ENCODE measurements around the gene GRK1. TPM values are rescaled to one million over a fixed set of nuclear protein-coding genes. Genes with fewer than 3 reads are reported as not detected.
A peak's percentile ranks its signal among the peaks of the same experiment; 100 is the strongest.

Gene GRK1
- total RNA-seq, 5 donors from 2014 or later (not counting 1 experiment from before 2014, with no cell fraction given), result not detected

DNA sequence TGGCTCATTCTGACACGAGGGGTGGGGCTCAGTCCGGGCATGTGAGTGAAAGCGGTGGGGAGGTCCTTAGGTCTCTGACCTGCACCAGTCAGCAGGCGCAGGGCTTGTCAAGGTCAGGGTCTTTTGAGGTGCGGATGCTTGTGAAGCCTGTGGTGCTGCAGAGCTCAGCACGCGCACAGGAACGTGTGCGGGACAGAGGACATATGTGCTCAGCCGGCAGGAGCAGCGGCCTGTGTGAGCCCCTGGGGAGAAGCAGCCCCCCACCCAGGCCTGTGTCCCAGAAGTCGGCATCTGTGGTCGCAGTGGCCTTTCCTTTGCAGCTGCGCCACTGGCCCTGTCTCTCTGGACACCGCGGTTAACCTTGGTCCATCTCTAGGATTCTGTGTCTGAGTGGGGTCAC lies 39.9 kb upstream of the GRK1 start:
- Mint-ChIP-seq H3K4me1 (peaks cover 1 to 12% (median 3%) of the 10 kb centered on the region in 3 donors), H3K36me3 (peaks cover 45% of the 10 kb centered on the region), H3K9me3 (no peaks in the 10 kb centered on the region), H3K27ac (no peak overlapping the region), H3K27me3 (no peaks in the 10 kb centered on the region), H3K4me3 (no peak overlapping the region)
- no peak for DNase-seq
- 96% methylated on average over 15 of the region's 16 CpGs for WGBS (ENCODE audit: insufficient coverage)
- Histone ChIP-seq H3K4me1 (ENCODE audit: control insufficient read depth in 1 of 2, extremely low read depth in 1 of 2, insufficient read depth in 2 of 2, low read length in 2 of 2) (peaks cover 0 to 5% of the 10 kb centered on the region in 2 experiments), H3K4me3 (ENCODE audit: control insufficient read depth in 1 of 2, extremely low read depth in 1 of 2, low read length in 1 of 2) (no peak overlapping the region), H3K9me3 (no peaks in the 10 kb centered on the region), H3K27ac (ENCODE audit: low read length) (no peak overlapping the region), H3K36me3 (ENCODE audit: control insufficient read depth in 2 of 2, extremely low read depth in 1 of 2, insufficient read depth in 1 of 2, low read length in 1 of 2) (peaks cover 18 to 26% of the 10 kb centered on the region in 2 donors), H3K27me3 (replicated peaks in 1 of 2; ENCODE audit: control insufficient read depth in 2 of 2, extremely low read depth in 1 of 2, insufficient read depth in 2 of 2, low read length in 1 of 2) (no peaks in the 10 kb centered on the region)
- ChIA-PET CTCF (no interaction called here), POLR2A (no interaction called here)
- ATAC-seq (replicated peaks in 1 of 4), result no peak

DNA sequence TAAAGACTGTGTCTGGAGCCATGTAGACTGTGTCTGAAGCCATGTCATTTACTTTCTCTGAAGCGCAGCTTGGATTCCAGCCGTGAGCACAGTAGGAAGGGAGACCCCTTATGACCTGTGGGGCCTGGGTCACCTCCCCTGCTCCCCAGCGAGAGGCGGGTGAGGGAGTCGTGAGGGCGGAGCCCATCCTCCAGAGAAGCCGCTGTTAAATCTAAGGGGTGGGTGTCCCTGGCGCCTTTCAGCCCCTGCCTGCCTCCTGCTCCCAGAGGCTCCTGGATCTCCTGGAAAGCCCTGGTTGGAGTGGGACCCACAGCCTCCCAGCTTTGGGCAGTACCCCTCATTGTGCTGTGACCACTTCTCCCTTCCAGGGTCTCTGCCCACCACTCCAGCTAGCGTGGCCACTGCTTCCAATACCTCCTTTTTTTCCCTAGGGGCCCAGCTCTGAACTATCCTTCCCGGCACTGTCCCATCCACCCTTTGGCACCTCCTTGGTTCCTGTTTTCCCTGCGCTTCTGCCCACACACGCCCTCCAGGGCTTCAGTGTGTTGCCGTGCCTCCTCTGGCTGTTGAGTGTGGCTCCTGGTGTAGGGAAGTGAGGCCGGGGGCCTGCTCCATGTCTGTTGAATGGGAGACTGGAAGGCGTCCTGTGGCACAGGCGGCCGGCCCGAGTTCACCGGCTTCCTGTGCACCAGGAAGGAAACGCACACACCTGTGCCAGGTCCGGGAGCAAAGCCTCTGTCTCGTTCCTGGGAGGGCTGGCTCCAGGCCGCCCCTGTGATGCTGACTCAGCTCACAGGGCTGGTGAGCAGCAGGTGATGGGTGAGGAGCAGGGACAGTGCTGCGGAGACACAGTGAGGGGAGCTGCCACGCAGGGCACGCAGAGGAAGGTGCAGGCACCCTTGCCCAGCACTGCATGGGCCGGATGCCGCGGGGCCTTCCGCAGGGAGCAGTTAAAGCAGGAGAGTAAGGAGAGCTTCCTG lies 38.4 kb upstream of the GRK1 start:
- H3K4me1 ChIP-seq (ENCODE audit: control insufficient read depth in 1 of 2, extremely low read depth in 1 of 2, insufficient read depth in 2 of 2, low read length in 2 of 2), result peaks cover 0 to 14% of the 10 kb centered on the region in 2 experiments
- H3K9me3 Mint-ChIP-seq, result no peaks in the 10 kb centered on the region
- H3K27ac Mint-ChIP-seq, result no peak overlapping the region
- ATAC-seq (replicated peaks in 1 of 4) (no peak), DNase-seq (no peak)
- H3K4me1 Mint-ChIP-seq, result peaks cover 9 to 23% (median 12%) of the 10 kb centered on the region in 3 donors
- H3K27me3 ChIP-seq (replicated peaks in 1 of 2; ENCODE audit: control insufficient read depth in 2 of 2, extremely low read depth in 1 of 2, insufficient read depth in 2 of 2, low read length in 1 of 2), result no peaks in the 10 kb centered on the region
- peaks cover 55% of the 10 kb centered on the region for H3K36me3 Mint-ChIP-seq
- ChIA-PET CTCF (no interaction called here), POLR2A (interaction anchor here in 1 of 2 donors (0.6 kb wide), 1 partner anchor 8 kb away, joined by 3 read pairs; no protein-coding TSS in a partner anchor)
- H3K36me3 ChIP-seq (ENCODE audit: control insufficient read depth in 2 of 2, extremely low read depth in 1 of 2, insufficient read depth in 1 of 2, low read length in 1 of 2), result peaks cover 13 to 26% of the 10 kb centered on the region in 2 donors
- H3K4me3 ChIP-seq (ENCODE audit: control insufficient read depth in 1 of 2, extremely low read depth in 1 of 2, low read length in 1 of 2), result no peak overlapping the region
- H3K4me3 Mint-ChIP-seq, result no peak overlapping the region
- no peaks in the 10 kb centered on the region for H3K9me3 ChIP-seq
- H3K27me3 Mint-ChIP-seq, result no peaks in the 10 kb centered on the region
- WGBS (ENCODE audit: insufficient coverage), result 92% methylated on average over 16 of the region's 30 CpGs
- H3K27ac ChIP-seq (ENCODE audit: low read length), result no peak overlapping the region

DNA sequence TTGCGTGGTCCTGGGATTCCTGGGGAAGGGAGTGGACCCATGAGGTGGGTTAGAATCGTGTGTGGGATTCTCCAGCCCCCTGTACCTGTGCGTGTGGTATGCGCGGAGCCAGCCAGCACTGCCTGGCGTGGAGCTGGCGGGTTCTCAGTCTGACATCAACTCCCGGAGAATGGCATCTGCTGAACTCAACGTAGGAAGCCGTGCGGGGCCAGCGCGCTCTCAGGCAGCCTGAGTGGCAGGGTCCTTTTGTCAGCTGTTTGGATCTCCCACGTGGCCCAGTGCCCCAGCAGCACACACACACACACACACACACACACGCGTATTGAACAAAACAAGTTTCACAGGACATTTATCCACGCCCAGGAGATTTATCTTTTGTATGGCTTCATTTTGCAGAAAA lies 37.2 kb upstream of the GRK1 start:
- H3K36me3 Mint-ChIP-seq, result peaks cover 59% of the 10 kb centered on the region
- CTCF ChIA-PET, result no interaction called here

DNA sequence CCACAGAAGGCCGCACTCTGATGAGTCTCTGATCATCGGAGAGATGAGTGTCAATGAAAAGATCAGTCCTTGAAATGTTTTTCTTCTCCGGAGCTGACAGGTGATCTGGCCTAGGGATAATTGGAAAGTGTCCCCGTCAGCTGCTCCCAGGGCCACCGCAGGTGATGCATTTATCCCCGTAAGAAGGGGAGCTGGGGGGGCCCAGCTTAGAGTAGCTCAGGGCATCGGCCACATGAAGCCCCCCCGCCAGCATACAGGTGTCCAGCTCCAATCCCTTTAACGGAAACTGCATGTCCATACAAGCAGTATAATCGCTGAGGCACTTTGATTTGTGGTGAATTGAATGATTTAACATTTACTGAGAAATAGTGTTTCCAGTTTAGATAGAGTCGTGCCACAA lies 36.7 kb upstream of the GRK1 start:
- ATAC-seq (replicated peaks in 1 of 4) (no peak), DNase-seq (no peak)
- ChIA-PET CTCF (no interaction called here), POLR2A (no interaction called here)
- Histone ChIP-seq H3K36me3 (ENCODE audit: control insufficient read depth in 2 of 2, extremely low read depth in 1 of 2, insufficient read depth in 1 of 2, low read length in 1 of 2) (peaks cover 9 to 30% of the 10 kb centered on the region in 2 donors), H3K4me3 (ENCODE audit: control insufficient read depth in 1 of 2, extremely low read depth in 1 of 2, low read length in 1 of 2) (no peak overlapping the region), H3K4me1 (ENCODE audit: control insufficient read depth in 1 of 2, extremely low read depth in 1 of 2, insufficient read depth in 2 of 2, low read length in 2 of 2) (peaks cover 17 to 28% of the 10 kb centered on the region in 2 experiments), H3K27me3 (replicated peaks in 1 of 2; ENCODE audit: control insufficient read depth in 2 of 2, extremely low read depth in 1 of 2, insufficient read depth in 2 of 2, low read length in 1 of 2) (no peaks in the 10 kb centered on the region), H3K27ac (ENCODE audit: low read length) (no peak overlapping the region), H3K9me3 (no peaks in the 10 kb centered on the region)
- Mint-ChIP-seq H3K27ac (no peak overlapping the region), H3K27me3 (no peaks in the 10 kb centered on the region), H3K4me3 (no peak overlapping the region), H3K9me3 (no peaks in the 10 kb centered on the region), H3K36me3 (peaks cover 62% of the 10 kb centered on the region), H3K4me1 (peaks cover 26 to 40% (median 28%) of the 10 kb centered on the region in 3 donors)
- WGBS (ENCODE audit: insufficient coverage), result 95% methylated on average over 9 of the region's 11 CpGs

More for the DNA sequence above, 37.2 kb upstream of the GRK1 start:
- H3K4me3 ChIP-seq (ENCODE audit: control insufficient read depth in 1 of 2, extremely low read depth in 1 of 2, low read length in 1 of 2), result no peak overlapping the region
- H3K4me1 ChIP-seq (ENCODE audit: control insufficient read depth in 1 of 2, extremely low read depth in 1 of 2, insufficient read depth in 2 of 2, low read length in 2 of 2), result peaks cover 13 to 23% of the 10 kb centered on the region in 2 experiments
- H3K4me1 Mint-ChIP-seq, result peaks cover 22 to 36% (median 24%) of the 10 kb centered on the region in 3 donors
- ATAC-seq (replicated peaks in 1 of 4), result no peak
- H3K9me3 Mint-ChIP-seq, result no peaks in the 10 kb centered on the region
- H3K27ac ChIP-seq (ENCODE audit: low read length), result no peak overlapping the region
- H3K27me3 Mint-ChIP-seq, result no peaks in the 10 kb centered on the region
- POLR2A ChIA-PET, result no interaction called here
- no peak overlapping the region for H3K27ac Mint-ChIP-seq
- no peak overlapping the region for H3K4me3 Mint-ChIP-seq
- 95% methylated on average over 14 of the region's 17 CpGs for WGBS (ENCODE audit: insufficient coverage)
- no peaks in the 10 kb centered on the region for H3K9me3 ChIP-seq
- DNase-seq, result no peak
- peaks cover 9 to 27% of the 10 kb centered on the region in 2 donors for H3K36me3 ChIP-seq (ENCODE audit: control insufficient read depth in 2 of 2, extremely low read depth in 1 of 2, insufficient read depth in 1 of 2, low read length in 1 of 2)
- no peaks in the 10 kb centered on the region for H3K27me3 ChIP-seq (replicated peaks in 1 of 2; ENCODE audit: control insufficient read depth in 2 of 2, extremely low read depth in 1 of 2, insufficient read depth in 2 of 2, low read length in 1 of 2)

DNA sequence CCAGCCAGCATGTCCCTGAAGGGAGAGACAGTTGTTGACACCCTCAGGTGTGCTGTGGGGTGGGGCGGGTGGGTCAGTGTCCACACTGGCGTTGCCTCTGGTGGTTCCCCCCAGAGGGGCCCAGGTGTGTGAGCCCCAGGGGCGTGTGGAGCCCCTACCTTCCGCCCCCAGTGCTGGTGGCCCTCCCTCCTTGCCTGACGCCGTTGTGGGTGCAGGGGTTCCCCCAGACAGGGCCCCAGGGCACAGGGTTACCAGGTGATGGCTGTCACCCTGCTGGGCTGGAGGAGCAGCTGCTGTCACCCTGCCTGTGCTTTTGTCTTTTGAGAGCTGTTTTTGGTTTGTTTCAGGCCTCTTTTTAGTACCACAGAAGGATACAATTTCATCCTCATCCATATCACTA lies 36.2 kb upstream of the GRK1 start:
- H3K4me3 ChIP-seq (ENCODE audit: control insufficient read depth in 1 of 2, extremely low read depth in 1 of 2, low read length in 1 of 2), result no peak overlapping the region
- H3K36me3 Mint-ChIP-seq, result peaks cover 63% of the 10 kb centered on the region
- no peak overlapping the region for H3K27ac ChIP-seq (ENCODE audit: low read length)
- no peak for DNase-seq
- H3K27me3 ChIP-seq (replicated peaks in 1 of 2; ENCODE audit: control insufficient read depth in 2 of 2, extremely low read depth in 1 of 2, insufficient read depth in 2 of 2, low read length in 1 of 2), result no peaks in the 10 kb centered on the region
- no peak for ATAC-seq (replicated peaks in 1 of 4)
- ChIA-PET CTCF (no interaction called here), POLR2A (no interaction called here)
- H3K4me1 ChIP-seq (ENCODE audit: control insufficient read depth in 1 of 2, extremely low read depth in 1 of 2, insufficient read depth in 2 of 2, low read length in 2 of 2), result peaks cover 20 to 33% of the 10 kb centered on the region in 2 experiments
- H3K36me3 ChIP-seq (ENCODE audit: control insufficient read depth in 2 of 2, extremely low read depth in 1 of 2, insufficient read depth in 1 of 2, low read length in 1 of 2), result peaks cover 9 to 35% of the 10 kb centered on the region in 2 donors
- no peaks in the 10 kb centered on the region for H3K27me3 Mint-ChIP-seq
- 88% methylated on average over 4 of the region's 6 CpGs for WGBS (ENCODE audit: insufficient coverage)
- H3K9me3 ChIP-seq, result no peaks in the 10 kb centered on the region
- H3K4me1 Mint-ChIP-seq, result peaks cover 26 to 40% (median 28%) of the 10 kb centered on the region in 3 donors
- no peak overlapping the region for H3K27ac Mint-ChIP-seq
- H3K9me3 Mint-ChIP-seq, result no peaks in the 10 kb centered on the region
- no peak overlapping the region for H3K4me3 Mint-ChIP-seq

DNA sequence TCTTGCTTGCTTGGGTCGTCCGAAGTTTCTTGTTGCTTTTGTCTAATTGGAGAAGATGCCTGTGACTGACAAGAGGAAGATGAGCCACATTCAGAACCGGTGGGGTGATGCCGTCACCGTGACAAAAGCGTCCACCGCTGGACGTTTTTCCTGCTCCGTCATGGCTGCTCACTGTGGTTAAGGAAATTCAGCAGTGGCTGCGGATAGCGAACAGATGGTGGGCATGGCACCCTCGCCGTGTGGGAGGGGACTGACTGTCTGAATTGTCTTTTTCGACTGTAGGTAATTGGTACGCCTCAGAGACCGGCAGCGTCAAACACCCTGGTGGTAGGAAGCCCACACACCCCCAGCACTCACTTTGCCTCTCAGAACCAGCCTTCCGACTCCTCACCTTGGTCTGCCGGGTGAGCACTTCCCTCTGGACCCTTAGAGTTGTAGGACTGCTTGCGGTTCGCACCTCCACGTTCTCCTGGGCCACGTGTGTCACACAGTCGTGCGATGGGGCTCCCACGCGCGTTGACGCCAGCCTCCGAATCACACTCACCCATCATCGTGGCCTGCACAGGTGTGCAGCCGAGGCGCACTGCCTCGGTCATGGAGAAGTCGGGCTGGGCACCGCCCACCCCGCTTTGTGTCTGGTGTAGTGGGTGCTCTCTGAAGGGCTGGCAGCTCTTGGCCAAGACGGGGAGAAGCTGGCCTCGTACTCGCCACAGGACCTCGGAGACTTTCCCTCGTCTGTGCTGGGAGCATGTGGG lies 35.5 kb upstream of the GRK1 start:
- H3K36me3 Mint-ChIP-seq, result peaks cover 70% of the 10 kb centered on the region
- H3K27ac Mint-ChIP-seq, result peak overlapping the region in 1 of 2 donors; percentile 36
- ChIA-PET POLR2A (no interaction called here), CTCF (no interaction called here)
- Histone ChIP-seq H3K27ac (ENCODE audit: low read length) (no peak overlapping the region), H3K36me3 (ENCODE audit: control insufficient read depth in 2 of 2, extremely low read depth in 1 of 2, insufficient read depth in 1 of 2, low read length in 1 of 2) (peaks cover 9 to 43% of the 10 kb centered on the region in 2 donors), H3K9me3 (no peaks in the 10 kb centered on the region), H3K4me1 (ENCODE audit: control insufficient read depth in 1 of 2, extremely low read depth in 1 of 2, insufficient read depth in 2 of 2, low read length in 2 of 2) (peaks cover 20 to 40% of the 10 kb centered on the region in 2 experiments), H3K4me3 (ENCODE audit: control insufficient read depth in 1 of 2, extremely low read depth in 1 of 2, low read length in 1 of 2) (no peak overlapping the region), H3K27me3 (replicated peaks in 1 of 2; ENCODE audit: control insufficient read depth in 2 of 2, extremely low read depth in 1 of 2, insufficient read depth in 2 of 2, low read length in 1 of 2) (no peaks in the 10 kb centered on the region)
- no peaks in the 10 kb centered on the region for H3K27me3 Mint-ChIP-seq
- WGBS (ENCODE audit: insufficient coverage), result 96% methylated on average over 20 of the region's 42 CpGs
- no peak for ATAC-seq (replicated peaks in 1 of 4)
- H3K4me3 Mint-ChIP-seq, result no peak overlapping the region
- DNase-seq, result no peak
- no peaks in the 10 kb centered on the region for H3K9me3 Mint-ChIP-seq
- H3K4me1 Mint-ChIP-seq, result peaks cover 27 to 40% (median 31%) of the 10 kb centered on the region in 3 donors

Data from T-cell (primary cell).